ENCODE data around the gene OR52L1. TPM values are rescaled to one million over a fixed set of nuclear protein-coding genes. Genes with fewer than 3 reads are reported as not detected.

The OR52L1 gene
- total and polyA plus RNA-seq, 2 of the 8 experiments (the other 6 are each of a cell fraction or from before 2014, with no cell fraction given), result 0.24 TPM; not detected in 1

GRCh38 chr11:6013042-6013441 is 26.3 kb upstream of the OR52L1 start:
- no peaks in the 10 kb centered on the region for H3K27me3 ChIP-seq (replicated peaks in 1 of 4; ENCODE audit: control insufficient read depth in 3 of 4, extremely low read depth in 1 of 4, insufficient read depth in 3 of 4, low read length in 3 of 4)
- no peak overlapping the region for H4K5ac ChIP-seq (ENCODE audit: insufficient read length, low read depth, low read length)
- CTCF ChIA-PET (ENCODE audit: partially characterized antibody), result interaction anchor here (0.9 to 4.3 kb wide), 9 partner anchors 9 to 350 kb away, joined by 3 to 20 read pairs (median 4); no protein-coding TSS in a partner anchor
- FAIRE-seq (no peak), DNase-seq (ENCODE audit: low read depth in 1 of 2, low spot score in 2 of 2) (no peak)
- no peak overlapping the region for H3K27ac ChIP-seq (ENCODE audit: low read depth, low read length)
- no peak overlapping the region for H3K4me2 ChIP-seq (ENCODE audit: insufficient read depth in 1 of 2, low read depth in 2 of 2, low read length in 2 of 2)
- H2BK120ac ChIP-seq (replicated peaks; ENCODE audit: low read depth, low read length), result no peak overlapping the region
- H3K4me3 ChIP-seq (ENCODE audit: extremely low read depth in 1 of 4, insufficient read depth in 2 of 4, low read depth in 3 of 4, low read length in 4 of 4), result no peak overlapping the region
- no peak overlapping the region for H3K18ac ChIP-seq (ENCODE audit: extremely low read depth, low read length)
- no peaks in the 10 kb centered on the region for H3K79me2 ChIP-seq (ENCODE audit: control insufficient read depth in 1 of 2, insufficient read depth in 2 of 2, low read length in 2 of 2)
- no peak overlapping the region for H2AK5ac ChIP-seq (ENCODE audit: low read depth, low read length)
- no peaks in the 10 kb centered on the region for H4K20me1 ChIP-seq (replicated peaks in 1 of 2; ENCODE audit: control insufficient read depth in 1 of 2, insufficient read depth in 2 of 2, low read length in 2 of 2)
- no peak overlapping the region for H2BK20ac ChIP-seq (ENCODE audit: low read length)
- no peak overlapping the region for H3K4ac ChIP-seq (replicated peaks; ENCODE audit: insufficient read length, low read depth, low read length)
- H3K4me1 ChIP-seq (replicated peaks in 1 of 4; ENCODE audit: control insufficient read depth in 3 of 4, insufficient read depth in 4 of 4, low read length in 3 of 4), result no peaks in the 10 kb centered on the region; a peak in 1 of 7 replicates
- H3K9me3 ChIP-seq (ENCODE audit: insufficient read depth in 2 of 2, low read depth in 1 of 2, low read length in 1 of 2), result no peaks in the 10 kb centered on the region
- no peaks in the 10 kb centered on the region for H3K36me3 ChIP-seq (ENCODE audit: control insufficient read depth in 2 of 4, insufficient read depth in 4 of 4, low read length in 3 of 4)
- no peak for TF ChIP-seq E2F6 (IDR thresholded peaks at IDR 0.05)
- TF ChIP-seq KDM1A (IDR thresholded peaks at IDR 0.05; ENCODE audit: borderline replicate concordance, low read length), result no peak
- no peak for TF ChIP-seq PHF8 (conservative IDR thresholded peaks at IDR 0.05; ENCODE audit: low read depth, low read length)
- TF ChIP-seq RAD21 (IDR thresholded peaks at IDR 0.05 in 1 of 2, conservative IDR thresholded peaks at IDR 0.05 in 1 of 2; ENCODE audit: low read depth in 2 of 2, low read length in 2 of 2), result no peak
- TF ChIP-seq KDM4A (IDR thresholded peaks at IDR 0.05; ENCODE audit: low read depth, low read length, severe bottlenecking), result no peak
- TF ChIP-seq SAP30 (IDR thresholded peaks at IDR 0.05; ENCODE audit: insufficient read depth, insufficient replicate concordance, low read length), result no peak
- no peak for TF ChIP-seq HDAC2 (IDR thresholded peaks at IDR 0.05; ENCODE audit: borderline replicate concordance in 1 of 2, low read depth in 2 of 2, low read length in 2 of 2)
- TF ChIP-seq POLR2A (IDR thresholded peaks at IDR 0.05; ENCODE audit: control extremely low read depth in 1 of 2, low read depth in 2 of 2, low read length in 2 of 2), result no peak
- TF ChIP-seq BACH1 (IDR thresholded peaks at IDR 0.05; ENCODE audit: low read length), result no peak
- TF ChIP-seq CTBP2 (IDR thresholded peaks at IDR 0.05; ENCODE audit: borderline replicate concordance, insufficient read depth, insufficient read length, low read length), result no peak
- TF ChIP-seq TAF7 (optimal IDR thresholded peaks at IDR 0.05; ENCODE audit: borderline replicate concordance, low read depth, low read length), result no peak
- no peak overlapping the region for H2BK12ac ChIP-seq (ENCODE audit: low read depth, low read length)
- POLR2A ChIA-PET (ENCODE audit: partially characterized antibody), result no interaction called here
- 100% methylated on average over 1 of the region's 3 CpGs; no CpG with 5 or more reads in 1 of the 2 experiments for WGBS, 2 experiments (ENCODE audit: extremely low coverage in 1 of 2, insufficient coverage in 1 of 2, insufficient read length in 1 of 2, insufficient replicate concordance in 2 of 2, low coverage in 1 of 2, low lambda C conversion rate in 2 of 2, missing lambda C conversion rate in 1 of 2)
- H2AFZ ChIP-seq (ENCODE audit: low read length), result no peak overlapping the region
- no peaks in the 10 kb centered on the region for H3K79me1 ChIP-seq (ENCODE audit: low read depth, low read length)
- H3K9ac ChIP-seq (replicated peaks in 1 of 4; ENCODE audit: extremely low read depth in 1 of 4, low read depth in 3 of 4, low read length in 3 of 4), result no peak overlapping the region
- no peak overlapping the region for H3K23ac ChIP-seq (ENCODE audit: insufficient read length)
- no peak overlapping the region for H2BK15ac ChIP-seq (ENCODE audit: low read length)
- no peak overlapping the region for H4K91ac ChIP-seq (replicated peaks; ENCODE audit: insufficient read length, low read length)
- no peak overlapping the region for H4K8ac ChIP-seq (ENCODE audit: extremely low read depth, insufficient read depth, low read length)
- no peak overlapping the region for H2BK5ac ChIP-seq (ENCODE audit: low read depth, low read length)
- no peaks in the 10 kb centered on the region for H3K23me2 ChIP-seq (ENCODE audit: low read depth, low read length)
- no peak overlapping the region for H3K14ac ChIP-seq (ENCODE audit: insufficient read length)
- no peak overlapping the region for H3K56ac ChIP-seq (replicated peaks; ENCODE audit: insufficient read length, low read depth, low read length)

Data from H1 (cell line).